ENCODE data around the gene GLB1L.
"Not testable (repeated sequence)": the region's sequence is repeated elsewhere in the genome, so short reads cannot be mapped to it uniquely, and the experiment has no call there.

The GLB1L gene

GRCh38 chr2:219205165-219205538 lies 40.1 kb downstream of the GLB1L start:
- no peak for FAIRE-seq

DNA sequence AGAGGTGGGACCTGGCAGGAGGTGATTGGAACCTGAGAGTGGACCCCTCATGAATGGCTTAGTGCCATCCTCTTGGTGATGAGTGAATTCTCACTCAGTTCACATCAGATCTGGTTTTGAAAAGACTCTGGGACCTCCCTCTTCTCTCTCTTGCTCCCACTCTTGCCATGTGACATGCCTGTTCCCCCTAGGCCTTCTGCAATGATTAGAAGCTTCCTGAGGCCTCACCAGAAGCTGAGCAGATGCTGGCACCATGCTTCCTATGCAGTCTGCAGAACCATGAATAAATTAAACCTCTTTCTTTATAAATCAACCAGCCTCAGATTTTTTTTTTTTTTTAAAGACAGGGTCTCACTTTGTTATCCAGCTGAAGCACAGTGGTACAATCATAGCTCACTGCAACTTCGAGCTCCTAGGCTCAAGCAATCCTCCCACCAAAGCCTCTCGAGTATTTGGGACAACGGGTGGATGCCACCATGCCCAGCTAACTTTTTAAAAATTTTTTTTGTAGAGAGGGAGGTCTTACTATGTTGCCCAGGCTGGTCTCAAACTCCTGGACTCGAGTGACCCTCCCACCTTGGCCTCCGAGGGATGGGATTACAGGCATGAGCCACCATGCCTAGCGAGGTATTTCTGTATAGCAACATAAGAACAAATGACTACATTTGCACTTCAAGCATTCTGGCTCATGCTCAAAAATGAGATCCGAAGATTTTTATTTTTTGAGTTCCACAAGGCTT lies 40.6 kb downstream of the GLB1L start:
- FAIRE-seq: no peak

GRCh38 chr2:219201331-219201730 lies 43.9 kb downstream of the GLB1L start:
- not testable (repeated sequence) for FAIRE-seq

GRCh38 chr2:219200502-219201326 lies 44.5 kb downstream of the GLB1L start:
- FAIRE-seq: not testable (repeated sequence)

DNA sequence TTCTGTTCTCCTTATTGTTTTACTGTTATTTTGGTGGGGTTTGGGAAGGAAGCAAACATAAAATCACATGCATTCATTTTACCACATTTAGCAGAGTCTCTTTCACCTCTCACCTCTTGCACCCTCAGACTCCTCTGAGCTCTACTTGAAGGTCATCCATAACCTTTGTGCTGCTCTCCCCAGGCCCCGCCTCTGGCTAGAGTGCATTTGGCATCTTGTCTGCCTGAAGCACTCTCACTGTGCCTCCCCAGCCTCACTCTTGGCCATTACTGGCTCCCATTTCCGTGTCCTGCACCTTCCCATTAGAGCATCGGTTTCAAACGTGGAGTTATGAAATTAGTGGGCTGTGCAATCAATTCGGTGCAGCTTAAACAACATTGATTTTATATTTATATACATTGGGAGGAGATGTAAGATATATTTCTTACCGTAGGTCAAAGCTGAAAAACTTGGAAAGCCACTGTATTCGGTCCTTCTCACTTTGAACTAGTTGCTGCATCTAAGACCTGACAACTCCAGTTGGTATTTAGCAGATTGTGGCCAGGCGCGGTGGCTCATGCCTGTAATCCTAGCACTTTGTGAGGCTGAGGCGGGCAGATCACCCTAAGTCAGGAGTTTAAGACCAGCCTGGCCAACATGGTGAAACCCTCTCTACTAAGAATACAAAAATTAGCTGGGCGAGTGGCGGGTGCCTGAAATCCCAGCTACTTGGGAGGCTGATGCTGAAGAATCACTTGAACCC lies 45.6 kb downstream of the GLB1L start:
- no peak for FAIRE-seq

GRCh38 chr2:219198974-219199373 lies 46.3 kb downstream of the GLB1L start:
- no peak for FAIRE-seq

DNA sequence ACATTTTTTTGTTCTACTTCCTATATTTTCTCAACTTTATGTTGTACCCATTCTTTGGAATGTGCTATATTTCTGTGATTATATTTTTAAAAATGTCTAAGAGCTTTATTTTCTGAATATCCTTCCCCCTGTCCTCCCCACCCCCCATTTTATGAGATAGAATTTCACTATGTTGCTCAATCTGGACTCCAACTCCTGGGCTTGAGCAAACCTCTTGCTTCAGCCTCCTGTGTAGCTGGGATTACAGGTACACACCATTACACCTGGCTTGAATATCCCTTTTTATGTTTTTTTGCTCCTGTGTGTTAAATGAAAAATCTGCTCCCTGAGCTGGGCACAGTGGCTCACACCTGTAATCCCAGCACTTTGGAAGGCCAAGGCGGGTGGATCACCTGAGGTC lies 47.9 kb downstream of the GLB1L start:
- FAIRE-seq: no peak

DNA sequence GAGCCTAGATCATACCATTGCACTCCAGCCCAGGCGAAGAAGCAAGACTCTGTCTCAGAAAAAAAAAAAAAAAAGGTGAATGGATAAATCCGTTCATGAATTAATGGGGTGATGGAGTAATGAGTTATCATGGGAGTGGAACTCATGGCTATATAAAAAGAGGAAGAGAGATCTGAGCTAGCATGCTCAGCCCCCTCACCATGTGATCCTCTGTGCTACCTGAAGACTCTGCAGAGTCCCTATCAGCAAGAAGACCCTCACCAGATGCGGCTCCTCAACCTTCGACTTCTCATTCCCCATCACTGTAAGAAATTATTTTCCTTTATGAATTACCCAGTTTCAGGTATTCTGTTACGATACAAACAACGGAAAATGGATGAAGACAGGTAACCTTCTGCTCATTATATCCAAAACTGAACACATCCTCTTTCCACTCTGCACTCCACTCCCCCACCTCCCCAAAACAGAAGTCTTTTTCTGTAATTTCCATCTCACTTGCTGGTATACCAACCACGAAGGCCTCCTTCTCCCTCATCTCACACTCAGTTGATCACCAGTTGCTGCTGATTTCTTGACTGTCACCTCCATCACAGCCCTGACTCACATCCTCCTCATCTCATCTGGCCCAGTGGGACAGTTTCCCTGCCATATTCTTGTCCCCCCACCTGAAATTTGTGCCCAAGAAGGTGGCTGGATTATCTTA lies 58.3 kb downstream of the GLB1L start:
- FAIRE-seq: no peak

Measured in colon (tissue), 2 donors.